Measurements from ENCODE around the gene PTPRD.

The PTPRD gene

DNA sequence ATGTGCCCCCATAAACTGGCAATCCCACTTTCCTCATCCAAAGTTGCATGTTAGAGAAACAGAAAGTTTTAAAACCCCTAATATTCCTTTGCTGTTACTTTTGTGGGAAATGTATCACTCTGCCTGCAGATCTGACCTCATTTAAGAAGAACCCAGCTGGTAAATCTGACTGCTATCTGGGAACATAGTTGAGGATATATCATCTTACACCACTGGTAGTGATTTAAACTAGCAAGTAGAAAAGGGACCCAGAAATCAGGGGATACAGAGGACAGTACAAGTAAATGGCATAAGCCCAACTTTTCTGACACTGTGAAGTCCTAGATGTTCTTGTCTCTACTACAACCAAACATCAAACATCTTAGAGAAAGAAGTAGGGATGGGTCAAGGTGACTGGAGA, 1752.7 kb downstream of the PTPRD start:
- TF ChIP-seq, protein P1, sequence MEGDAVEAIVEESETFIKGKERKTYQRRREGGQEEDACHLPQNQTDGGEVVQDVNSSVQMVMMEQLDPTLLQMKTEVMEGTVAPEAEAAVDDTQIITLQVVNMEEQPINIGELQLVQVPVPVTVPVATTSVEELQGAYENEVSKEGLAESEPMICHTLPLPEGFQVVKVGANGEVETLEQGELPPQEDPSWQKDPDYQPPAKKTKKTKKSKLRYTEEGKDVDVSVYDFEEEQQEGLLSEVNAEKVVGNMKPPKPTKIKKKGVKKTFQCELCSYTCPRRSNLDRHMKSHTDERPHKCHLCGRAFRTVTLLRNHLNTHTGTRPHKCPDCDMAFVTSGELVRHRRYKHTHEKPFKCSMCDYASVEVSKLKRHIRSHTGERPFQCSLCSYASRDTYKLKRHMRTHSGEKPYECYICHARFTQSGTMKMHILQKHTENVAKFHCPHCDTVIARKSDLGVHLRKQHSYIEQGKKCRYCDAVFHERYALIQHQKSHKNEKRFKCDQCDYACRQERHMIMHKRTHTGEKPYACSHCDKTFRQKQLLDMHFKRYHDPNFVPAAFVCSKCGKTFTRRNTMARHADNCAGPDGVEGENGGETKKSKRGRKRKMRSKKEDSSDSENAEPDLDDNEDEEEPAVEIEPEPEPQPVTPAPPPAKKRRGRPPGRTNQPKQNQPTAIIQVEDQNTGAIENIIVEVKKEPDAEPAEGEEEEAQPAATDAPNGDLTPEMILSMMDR (IDR thresholded peaks at IDR 0.05; ENCODE audit: extremely low read depth, insufficient read depth, missing control alignments) = no peak
- in situ Hi-C loops (cut with MboI; ENCODE audit: low pct_unique_long_range_greater_than_20kb, low sequenced_read_pairs, unreplicated experiment) = no loop called here
- no peak for DNase-seq (ENCODE audit: low spot score)

DNA sequence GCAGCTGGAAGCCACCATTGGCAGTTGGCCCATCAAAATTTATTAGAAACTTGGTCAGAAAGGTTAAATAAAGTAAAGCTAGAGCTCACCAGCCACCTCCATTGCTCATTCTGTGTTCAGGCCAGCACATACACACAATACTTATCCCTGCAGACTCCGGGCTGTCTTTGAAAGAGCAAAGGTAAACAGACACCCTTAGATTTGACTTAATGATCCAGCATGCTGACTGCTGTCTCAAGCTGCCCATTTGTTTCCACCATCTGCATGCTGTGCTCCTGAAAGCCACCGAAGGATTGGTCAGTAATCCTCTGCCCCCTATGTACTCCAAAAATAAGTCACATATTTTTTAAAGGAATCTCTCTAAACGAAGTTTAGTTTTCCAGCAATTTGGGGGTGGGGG, 1753.4 kb downstream of the PTPRD start:
- no peak for DNase-seq (ENCODE audit: low spot score)
- TF ChIP-seq, protein P1 (IDR thresholded peaks at IDR 0.05; ENCODE audit: extremely low read depth, insufficient read depth, missing control alignments) = no peak
- in situ Hi-C loops (cut with MboI; ENCODE audit: low pct_unique_long_range_greater_than_20kb, low sequenced_read_pairs, unreplicated experiment) = no loop called here

DNA sequence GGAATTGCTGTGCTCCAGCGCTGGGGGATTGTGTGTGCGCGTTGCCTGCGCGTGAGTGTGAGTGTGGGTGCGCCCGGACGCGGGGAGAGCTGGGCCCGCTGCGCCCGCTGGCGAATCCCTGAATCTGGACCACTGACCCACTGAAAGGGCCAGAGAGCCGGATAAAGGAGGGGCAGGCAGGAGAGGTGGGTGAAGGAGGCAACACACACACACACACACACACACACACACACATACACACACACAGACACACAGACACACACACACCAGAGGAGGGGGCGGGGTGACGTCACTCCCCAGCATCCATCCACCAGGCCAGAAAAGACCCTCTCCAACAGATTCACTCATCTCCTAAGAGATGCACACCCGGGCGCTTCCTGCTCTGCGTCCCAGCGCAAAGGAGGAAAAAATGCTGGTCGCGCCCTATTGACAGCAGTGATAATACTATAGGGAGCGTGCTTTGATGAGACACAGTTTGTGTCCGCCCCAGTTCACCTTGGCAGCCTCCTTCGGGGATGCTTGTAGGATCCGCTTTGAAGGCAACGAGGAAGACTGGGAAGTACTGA, 1754.1 kb downstream of the PTPRD start:
- in situ Hi-C loops (cut with MboI; ENCODE audit: low pct_unique_long_range_greater_than_20kb, low sequenced_read_pairs, unreplicated experiment) = no loop called here
- DNase-seq (ENCODE audit: low spot score) = no peak
- TF ChIP-seq, protein P1 (IDR thresholded peaks at IDR 0.05; ENCODE audit: extremely low read depth, insufficient read depth, missing control alignments) = no peak

DNA sequence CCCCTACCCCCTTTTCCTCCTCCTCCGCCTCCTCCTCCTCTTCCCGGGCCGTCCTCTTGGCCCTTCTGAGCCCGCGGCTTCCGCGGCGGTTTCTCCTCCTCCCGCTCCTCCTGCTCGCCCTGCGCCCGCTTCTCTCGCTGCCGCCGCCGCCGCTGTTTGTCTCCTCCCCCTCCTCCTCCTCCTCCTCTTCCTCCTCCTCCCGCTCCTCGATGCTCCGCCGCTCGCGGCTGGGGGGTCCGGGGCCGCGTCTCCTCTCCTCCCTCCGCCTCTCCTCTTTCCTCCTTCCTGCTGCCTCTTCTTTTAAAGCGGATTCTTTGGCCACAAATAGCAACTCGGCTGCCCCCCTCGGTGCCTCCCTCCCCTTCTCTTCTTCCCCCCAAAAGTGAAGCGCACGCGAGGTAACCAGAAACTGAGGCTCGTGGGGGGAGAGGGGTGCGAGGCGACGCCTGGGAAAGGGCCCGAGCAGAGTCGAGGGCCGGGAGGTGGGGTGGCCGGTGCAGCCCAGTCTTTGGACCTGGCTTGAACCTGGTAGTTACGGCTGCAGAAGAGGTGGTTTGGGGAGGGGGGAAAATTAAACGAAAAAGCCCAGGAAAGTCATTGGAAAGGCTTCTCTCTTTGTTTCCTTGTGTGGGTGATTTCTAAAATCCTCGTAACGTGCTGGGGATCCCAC, 1754.7 kb downstream of the PTPRD start:
- DNase-seq (ENCODE audit: low spot score) = no peak
- TF ChIP-seq, protein P1 (IDR thresholded peaks at IDR 0.05; ENCODE audit: extremely low read depth, insufficient read depth, missing control alignments) = no peak
- in situ Hi-C loops (cut with MboI; ENCODE audit: low pct_unique_long_range_greater_than_20kb, low sequenced_read_pairs, unreplicated experiment) = no loop called here

DNA sequence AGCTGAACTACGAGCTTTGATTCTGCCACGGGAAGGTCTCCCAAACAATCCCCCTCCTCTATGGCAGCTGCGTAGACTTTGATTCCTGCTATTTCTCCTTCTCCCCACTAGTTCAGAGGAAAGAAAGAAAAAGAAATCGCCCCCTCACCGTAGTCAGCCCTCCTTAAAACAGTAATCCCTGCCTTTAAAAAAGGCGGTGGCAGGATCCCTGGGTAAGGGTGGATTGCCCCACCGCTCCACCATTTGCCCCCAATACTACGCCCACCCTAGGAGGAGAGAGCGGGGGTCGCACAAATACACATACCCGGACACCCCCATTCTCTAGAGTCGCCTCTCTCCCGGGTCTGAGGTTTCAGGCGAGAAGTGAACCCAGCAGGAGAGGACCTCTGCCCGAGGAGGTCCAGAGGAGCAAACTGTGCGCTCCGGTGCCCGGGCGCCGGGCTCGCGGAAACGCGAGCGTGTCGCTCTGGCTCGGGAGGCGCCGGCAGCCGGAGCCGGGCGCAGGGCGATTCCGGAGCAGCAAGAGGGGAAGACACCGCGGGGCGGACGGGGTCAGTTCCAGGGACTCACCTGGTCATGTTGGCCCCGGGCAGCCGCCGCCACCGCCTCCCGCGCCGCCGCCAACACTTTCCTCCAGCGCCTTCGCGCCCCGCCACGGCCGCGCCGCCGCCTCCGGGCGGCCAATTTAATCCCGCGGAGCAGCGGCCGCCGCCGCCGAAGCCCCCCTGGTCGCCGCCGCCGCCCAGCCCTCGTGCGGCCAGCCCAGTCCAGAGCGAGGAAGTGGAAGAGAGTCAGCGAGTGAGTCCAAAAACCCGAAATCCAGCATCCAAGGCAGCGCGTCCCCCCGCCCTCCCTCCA, 1755.5 kb downstream of the PTPRD start:
- TF ChIP-seq, protein P1 (IDR thresholded peaks at IDR 0.05; ENCODE audit: extremely low read depth, insufficient read depth, missing control alignments) = no peak
- peak; percentile 28 for DNase-seq (ENCODE audit: low spot score)
- in situ Hi-C loops (cut with MboI; ENCODE audit: low pct_unique_long_range_greater_than_20kb, low sequenced_read_pairs, unreplicated experiment) = no loop called here

DNA sequence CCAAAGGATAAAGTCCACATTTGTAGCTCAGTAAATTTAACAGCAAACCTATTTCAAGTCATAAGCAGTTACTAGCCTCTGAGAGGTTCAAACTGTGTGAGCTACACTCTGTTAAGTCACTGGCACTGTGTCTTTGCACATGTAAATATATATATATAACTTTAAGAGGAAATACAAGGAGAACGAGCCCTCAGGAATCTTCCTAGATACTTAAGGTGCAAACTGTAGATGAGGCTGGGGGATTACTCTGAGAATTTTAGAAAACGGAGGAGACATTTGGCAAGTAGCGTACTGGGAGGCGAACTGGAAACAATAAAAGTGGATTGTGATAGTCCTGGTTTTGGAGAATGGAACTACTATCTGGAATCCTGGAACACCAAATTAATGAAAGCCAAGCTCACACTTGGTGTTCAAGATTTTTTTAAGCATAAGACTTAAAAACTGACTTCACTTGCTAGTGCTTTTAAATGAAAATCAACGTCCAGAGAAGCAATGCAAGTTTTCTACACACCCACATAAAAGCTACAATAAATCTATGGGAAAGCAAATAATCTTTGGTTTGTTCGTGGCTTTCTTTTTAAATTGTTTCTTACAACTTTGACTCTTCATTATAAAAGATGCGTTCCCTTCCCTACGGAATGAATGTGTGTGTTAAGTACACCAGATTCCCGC, 1756.3 kb downstream of the PTPRD start:
- in situ Hi-C loops (cut with MboI; ENCODE audit: low pct_unique_long_range_greater_than_20kb, low sequenced_read_pairs, unreplicated experiment) = no loop called here
- DNase-seq (ENCODE audit: low spot score) = no peak
- TF ChIP-seq, protein P1 (IDR thresholded peaks at IDR 0.05; ENCODE audit: extremely low read depth, insufficient read depth, missing control alignments) = no peak

Measured in GM13977 (cell line).